ENCODE data around the gene SST. TPM values are rescaled to one million over a fixed set of nuclear protein-coding genes. Genes with fewer than 3 reads are reported as not detected.

The SST gene
- total and polyA plus RNA-seq, 2 of the 13 experiments (the other 11 are each of a cell fraction or from before 2014, with no cell fraction given), result not detected

DNA sequence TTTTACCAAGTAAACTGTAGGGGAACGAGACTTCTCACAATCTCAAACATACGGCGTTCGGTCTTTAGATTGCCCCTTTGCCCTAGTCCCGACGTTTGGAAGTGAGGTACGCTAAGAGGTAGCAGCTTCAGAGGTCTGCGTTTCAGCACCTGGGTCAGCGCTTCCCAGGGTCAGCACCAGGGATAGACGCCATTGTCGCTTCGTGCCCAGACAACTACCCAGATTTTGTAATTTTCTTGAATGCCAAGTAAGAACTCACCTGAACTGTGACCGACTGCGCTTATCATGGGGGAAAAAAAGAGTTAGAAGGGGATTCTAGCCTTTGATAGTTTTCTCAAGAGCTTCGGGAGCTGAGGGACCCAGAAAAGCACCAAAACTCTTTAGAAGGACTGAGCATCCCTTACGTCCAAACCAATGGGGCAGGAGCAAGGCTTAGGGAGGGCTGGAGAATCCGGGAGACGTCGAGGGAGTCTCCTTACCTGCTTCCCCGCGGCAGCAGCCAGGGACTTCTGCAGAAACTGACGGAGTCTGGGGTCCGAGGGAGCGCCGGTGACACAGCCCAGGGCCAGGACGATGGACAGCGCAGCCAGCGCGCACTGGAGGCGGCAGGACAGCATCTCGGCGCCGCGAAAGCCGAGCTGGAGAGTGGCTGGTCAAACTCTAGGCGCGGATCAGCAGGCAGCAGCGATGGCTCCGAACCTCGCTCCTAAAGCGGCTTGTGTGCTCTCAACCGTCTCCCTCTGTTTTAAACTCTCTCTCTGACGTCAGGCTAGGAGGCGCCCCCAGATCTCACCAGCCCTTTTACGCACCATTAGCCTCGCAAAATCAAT, at the start of gene SST (continued):
- TF ChIP-seq NR2F2 (IDR thresholded peaks at IDR 0.05; ENCODE audit: borderline replicate concordance, low read depth) (no peak), ZNF749 (CRISPR knock-in tag; IDR thresholded peaks at IDR 0.05; ENCODE audit: borderline replicate concordance) (peak; percentile 76; the same call in 1 of the 2 replicates), MBD4 (IDR thresholded peaks at IDR 0.05; ENCODE audit: borderline replicate concordance, low read length) (no peak), ATF1 (CRISPR knock-in tag; IDR thresholded peaks at IDR 0.05) (no peak), ZBTB3 (CRISPR knock-in tag; IDR thresholded peaks at IDR 0.05; ENCODE audit: borderline replicate concordance, low read depth) (no peak), ZNF816 (CRISPR knock-in tag; IDR thresholded peaks at IDR 0.05; ENCODE audit: borderline replicate concordance) (peak; percentile 95), ZNF431 (CRISPR knock-in tag; IDR thresholded peaks at IDR 0.05; ENCODE audit: borderline replicate concordance, low read depth) (peak; percentile 73), KLF11 (CRISPR knock-in tag; IDR thresholded peaks at IDR 0.05) (peak; percentile 98), FOXC1 (CRISPR knock-in tag; IDR thresholded peaks at IDR 0.05; ENCODE audit: borderline replicate concordance) (peak; percentile 75; the same call in 1 of the 2 replicates), ZNF792 (CRISPR knock-in tag; IDR thresholded peaks at IDR 0.05) (peak; percentile 97), FOSL2 (CRISPR knock-in tag; IDR thresholded peaks at IDR 0.05) (peak; percentile 78), GABPB1 (CRISPR knock-in tag; IDR thresholded peaks at IDR 0.05) (peak; percentile 42; the same call in 1 of the 2 replicates), ZNF607 (CRISPR knock-in tag; IDR thresholded peaks at IDR 0.05; ENCODE audit: borderline replicate concordance) (peak; percentile 93), KDM3A (CRISPR knock-in tag; IDR thresholded peaks at IDR 0.05; ENCODE audit: low read depth) (peak; percentile 78; the same call in 1 of the 2 replicates), ZNF776 (CRISPR knock-in tag; IDR thresholded peaks at IDR 0.05) (0 out of 2 replicates have a peak, but pooled peaks have one; percentile 59), SIN3B (IDR thresholded peaks at IDR 0.05; ENCODE audit: low read length) (no peak), ZKSCAN5 (CRISPR knock-in tag; IDR thresholded peaks at IDR 0.05) (peak; percentile 67; the same call in 1 of the 2 replicates), ZFP36L2 (CRISPR knock-in tag; IDR thresholded peaks at IDR 0.05) (peak; percentile 97), SRY (CRISPR knock-in tag; IDR thresholded peaks at IDR 0.05) (peak; percentile 100), MIER2 (CRISPR knock-in tag; IDR thresholded peaks at IDR 0.05) (peak; percentile 99)
- TF ChIP-seq, protein P1, sequence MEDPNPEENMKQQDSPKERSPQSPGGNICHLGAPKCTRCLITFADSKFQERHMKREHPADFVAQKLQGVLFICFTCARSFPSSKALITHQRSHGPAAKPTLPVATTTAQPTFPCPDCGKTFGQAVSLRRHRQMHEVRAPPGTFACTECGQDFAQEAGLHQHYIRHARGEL (CRISPR knock-in tag; IDR thresholded peaks at IDR 0.05), result no peak; the same call in 1 of the 2 replicates
- TF ChIP-seq, protein P2, sequence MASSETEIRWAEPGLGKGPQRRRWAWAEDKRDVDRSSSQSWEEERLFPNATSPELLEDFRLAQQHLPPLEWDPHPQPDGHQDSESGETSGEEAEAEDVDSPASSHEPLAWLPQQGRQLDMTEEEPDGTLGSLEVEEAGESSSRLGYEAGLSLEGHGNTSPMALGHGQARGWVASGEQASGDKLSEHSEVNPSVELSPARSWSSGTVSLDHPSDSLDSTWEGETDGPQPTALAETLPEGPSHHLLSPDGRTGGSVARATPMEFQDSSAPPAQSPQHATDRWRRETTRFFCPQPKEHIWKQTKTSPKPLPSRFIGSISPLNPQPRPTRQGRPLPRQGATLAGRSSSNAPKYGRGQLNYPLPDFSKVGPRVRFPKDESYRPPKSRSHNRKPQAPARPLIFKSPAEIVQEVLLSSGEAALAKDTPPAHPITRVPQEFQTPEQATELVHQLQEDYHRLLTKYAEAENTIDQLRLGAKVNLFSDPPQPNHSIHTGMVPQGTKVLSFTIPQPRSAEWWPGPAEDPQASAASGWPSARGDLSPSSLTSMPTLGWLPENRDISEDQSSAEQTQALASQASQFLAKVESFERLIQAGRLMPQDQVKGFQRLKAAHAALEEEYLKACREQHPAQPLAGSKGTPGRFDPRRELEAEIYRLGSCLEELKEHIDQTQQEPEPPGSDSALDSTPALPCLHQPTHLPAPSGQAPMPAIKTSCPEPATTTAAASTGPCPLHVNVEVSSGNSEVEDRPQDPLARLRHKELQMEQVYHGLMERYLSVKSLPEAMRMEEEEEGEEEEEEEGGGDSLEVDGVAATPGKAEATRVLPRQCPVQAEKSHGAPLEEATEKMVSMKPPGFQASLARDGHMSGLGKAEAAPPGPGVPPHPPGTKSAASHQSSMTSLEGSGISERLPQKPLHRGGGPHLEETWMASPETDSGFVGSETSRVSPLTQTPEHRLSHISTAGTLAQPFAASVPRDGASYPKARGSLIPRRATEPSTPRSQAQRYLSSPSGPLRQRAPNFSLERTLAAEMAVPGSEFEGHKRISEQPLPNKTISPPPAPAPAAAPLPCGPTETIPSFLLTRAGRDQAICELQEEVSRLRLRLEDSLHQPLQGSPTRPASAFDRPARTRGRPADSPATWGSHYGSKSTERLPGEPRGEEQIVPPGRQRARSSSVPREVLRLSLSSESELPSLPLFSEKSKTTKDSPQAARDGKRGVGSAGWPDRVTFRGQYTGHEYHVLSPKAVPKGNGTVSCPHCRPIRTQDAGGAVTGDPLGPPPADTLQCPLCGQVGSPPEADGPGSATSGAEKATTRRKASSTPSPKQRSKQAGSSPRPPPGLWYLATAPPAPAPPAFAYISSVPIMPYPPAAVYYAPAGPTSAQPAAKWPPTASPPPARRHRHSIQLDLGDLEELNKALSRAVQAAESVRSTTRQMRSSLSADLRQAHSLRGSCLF (CRISPR knock-in tag; IDR thresholded peaks at IDR 0.05; ENCODE audit: borderline replicate concordance), result peak; percentile 99
- TF ChIP-seq, protein P3, sequence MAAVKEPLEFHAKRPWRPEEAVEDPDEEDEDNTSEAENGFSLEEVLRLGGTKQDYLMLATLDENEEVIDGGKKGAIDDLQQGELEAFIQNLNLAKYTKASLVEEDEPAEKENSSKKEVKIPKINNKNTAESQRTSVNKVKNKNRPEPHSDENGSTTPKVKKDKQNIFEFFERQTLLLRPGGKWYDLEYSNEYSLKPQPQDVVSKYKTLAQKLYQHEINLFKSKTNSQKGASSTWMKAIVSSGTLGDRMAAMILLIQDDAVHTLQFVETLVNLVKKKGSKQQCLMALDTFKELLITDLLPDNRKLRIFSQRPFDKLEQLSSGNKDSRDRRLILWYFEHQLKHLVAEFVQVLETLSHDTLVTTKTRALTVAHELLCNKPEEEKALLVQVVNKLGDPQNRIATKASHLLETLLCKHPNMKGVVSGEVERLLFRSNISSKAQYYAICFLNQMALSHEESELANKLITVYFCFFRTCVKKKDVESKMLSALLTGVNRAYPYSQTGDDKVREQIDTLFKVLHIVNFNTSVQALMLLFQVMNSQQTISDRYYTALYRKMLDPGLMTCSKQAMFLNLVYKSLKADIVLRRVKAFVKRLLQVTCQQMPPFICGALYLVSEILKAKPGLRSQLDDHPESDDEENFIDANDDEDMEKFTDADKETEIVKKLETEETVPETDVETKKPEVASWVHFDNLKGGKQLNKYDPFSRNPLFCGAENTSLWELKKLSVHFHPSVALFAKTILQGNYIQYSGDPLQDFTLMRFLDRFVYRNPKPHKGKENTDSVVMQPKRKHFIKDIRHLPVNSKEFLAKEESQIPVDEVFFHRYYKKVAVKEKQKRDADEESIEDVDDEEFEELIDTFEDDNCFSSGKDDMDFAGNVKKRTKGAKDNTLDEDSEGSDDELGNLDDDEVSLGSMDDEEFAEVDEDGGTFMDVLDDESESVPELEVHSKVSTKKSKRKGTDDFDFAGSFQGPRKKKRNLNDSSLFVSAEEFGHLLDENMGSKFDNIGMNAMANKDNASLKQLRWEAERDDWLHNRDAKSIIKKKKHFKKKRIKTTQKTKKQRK (IDR thresholded peaks at IDR 0.05; ENCODE audit: low read length), result no peak

Data from HepG2 (cell line).